G401 (cell line): ENCODE data around the gene SERTAD3. TPM values are rescaled to one million over a fixed set of nuclear protein-coding genes. Genes with fewer than 3 reads are reported as not detected.
A peak's percentile ranks its signal among the peaks of the same experiment; 100 is the strongest.
"Not testable (repeated sequence)": the region's sequence is repeated elsewhere in the genome, so short reads cannot be mapped to it uniquely, and the experiment has no call there.

Experiments
- DNase-seq: peaks from one replicate; pipeline ENCODE4 v3.0.0-alpha.2; 2015; ENCODE audit warnings: low spot score
- in situ Hi-C: cut with HindIII; loops from 2 replicates; pipeline ENCODE4 v1.10.0; 2016; ENCODE audit warnings: low sequenced_read_pairs, mixed read lengths
- total RNA-seq: library from RNA; depleted of rRNA; stranded (reverse); fragments of >200 nt; shearing (Covaris generic); gene quantifications from 2 replicates; pipeline ENCODE4 v1.2.3, GENCODE V29; 2014; rRNA removed

Gene SERTAD3
- 62.7 and 63.8 TPM in 2 replicates for total RNA-seq

GRCh38 chr19:40444000-40444824 lies at the start of gene SERTAD3:
TSS of gene SERTAD3 (minus strand) at chr19:40444335. CDS start at chr19:40442080, 2,255 bp downstream.
- in situ Hi-C loops: no loop called here
- DNase-seq: peak; percentile 95

- no peak for DNase-seq
- in situ Hi-C loops: no loop called here
Observed at GRCh38 chr19:40493778-40494177, 49.6 kb upstream of the SERTAD3 start.

GRCh38 chr19:40492274-40492673 lies 48.1 kb upstream of the SERTAD3 start:
- DNase-seq: no peak
- in situ Hi-C loops: no loop called here

- no peak for DNase-seq
- in situ Hi-C loops: no loop called here
Observed at GRCh38 chr19:40489882-40490230, 45.7 kb upstream of the SERTAD3 start.

- in situ Hi-C loops: no loop called here
- DNase-seq: no peak
Observed at GRCh38 chr19:40486017-40486416, 41.9 kb upstream of the SERTAD3 start.

- in situ Hi-C loops, DNase-seq: not testable (repeated sequence)
Observed at GRCh38 chr19:40475878-40476644, 31.9 kb upstream of the SERTAD3 start.

- no peak for DNase-seq
- in situ Hi-C loops: no loop called here
Observed at GRCh38 chr19:40474737-40475136, 30.6 kb upstream of the SERTAD3 start.

GRCh38 chr19:40472516-40472915 lies 28.4 kb upstream of the SERTAD3 start:
- in situ Hi-C loops: no loop called here
- DNase-seq: no peak

GRCh38 chr19:40471111-40471510 lies 27.0 kb upstream of the SERTAD3 start:
- in situ Hi-C loops: no loop called here
- no peak for DNase-seq

- in situ Hi-C loops: no loop called here
- no peak for DNase-seq
Observed at GRCh38 chr19:40469011-40469410, 24.9 kb upstream of the SERTAD3 start.

- peak; percentile 14 for DNase-seq
- in situ Hi-C loops: no loop called here
Observed at GRCh38 chr19:40466985-40467734, 23.0 kb upstream of the SERTAD3 start, which contains the start of gene SPTBN4. TSS of gene SPTBN4 (plus strand) at chr19:40467001. CDS start at chr19:40472622, 5,621 bp downstream.

- in situ Hi-C loops: no loop called here
- peak; percentile 38 for DNase-seq
Observed at GRCh38 chr19:40466219-40466984, 22.3 kb upstream of the SERTAD3 start.

GRCh38 chr19:40465557-40466218 lies 21.6 kb upstream of the SERTAD3 start, which contains the start of gene BLVRB:
TSS of gene BLVRB (minus strand) at chr19:40465745. CDS start at chr19:40465688, 57 bp downstream.
- in situ Hi-C loops: no loop called here
- DNase-seq: peak; percentile 100

- DNase-seq: no peak
- in situ Hi-C loops: no loop called here
Observed at GRCh38 chr19:40465025-40465556, 21.0 kb upstream of the SERTAD3 start.

GRCh38 chr19:40464059-40465024 lies 20.2 kb upstream of the SERTAD3 start:
- in situ Hi-C loops: no loop called here
- peak; percentile 85 for DNase-seq

- DNase-seq, in situ Hi-C loops: not testable (repeated sequence)
Observed at GRCh38 chr19:40463587-40464037, 19.5 kb upstream of the SERTAD3 start.
